ENCODE measurements around the gene LUC7L. TPM values are rescaled to one million over a fixed set of nuclear protein-coding genes. Genes with fewer than 3 reads are reported as not detected.

LUC7L gene
- total and polyA plus RNA-seq, 9 donors, result 56.6 to 112 (median 73.5) TPM

- TF ChIP-seq POLR2A (IDR thresholded peaks at IDR 0.05), result no peak
- TF ChIP-seq CTCF (IDR thresholded peaks at IDR 0.05), result no peak
- TF ChIP-seq EP300 (IDR thresholded peaks at IDR 0.05), result no peak
- no peak for DNase-seq
- H3K4me3 ChIP-seq, result peak within 1 kb of the TSS; percentile 2
- H3K36me3 ChIP-seq, result no peaks in the 10 kb centered on the region
- H3K9me3 ChIP-seq, result no peaks in the 10 kb centered on the region
- H3K27me3 ChIP-seq, result no peaks in the 10 kb centered on the region
- intact Hi-C loops (cut with DNase I), result no loop called here
- H3K27ac ChIP-seq, result no peak within 1 kb of the TSS
- WGBS, 3 donors, result 2 to 9% (median 7%) methylated on average over 7 to 56 of the region's 56 CpGs
- H3K4me1 ChIP-seq (ENCODE audit: insufficient read depth), result no peaks in the 10 kb centered on the region
These were observed 46.6 kb upstream of the LUC7L start, which contains the start of gene RGS11 for GRCh38 chr16:275786-276232. TSS of gene RGS11 (minus strand) at chr16:275944. CDS start at chr16:275911, 33 bp downstream.

- TF ChIP-seq CTCF (IDR thresholded peaks at IDR 0.05), result no peak
- TF ChIP-seq EP300 (IDR thresholded peaks at IDR 0.05), result no peak
- no peak for TF ChIP-seq POLR2A (IDR thresholded peaks at IDR 0.05)
- Histone ChIP-seq H3K36me3 (no peaks in the 10 kb centered on the region), H3K27ac (no peak overlapping the region), H3K27me3 (no peaks in the 10 kb centered on the region), H3K4me1 (ENCODE audit: insufficient read depth) (no peaks in the 10 kb centered on the region), H3K9me3 (no peaks in the 10 kb centered on the region), H3K4me3 (peak overlapping the region; percentile 2)
- 0 to 3% (median 2%) methylated on average over 7 to 58 of the region's 58 CpGs for WGBS, 3 donors
- no peak for DNase-seq
- intact Hi-C loops (cut with DNase I), result no loop called here
These were observed 45.9 kb upstream of the LUC7L start for GRCh38 chr16:275041-275641.

- no peak overlapping the region for H3K4me3 ChIP-seq
- DNase-seq, result no peak
- no peaks in the 10 kb centered on the region for H3K27me3 ChIP-seq
- 74 to 84% (median 82%) methylated on average over 17 to 30 of the region's 30 CpGs for WGBS, 3 donors
- no peak overlapping the region for H3K27ac ChIP-seq
- intact Hi-C loops (cut with DNase I), result loop anchor here in 1 of 4 donors (5.0 kb wide), 1 partner anchor 329 kb away; no protein-coding TSS in a partner anchor
- H3K4me1 ChIP-seq (ENCODE audit: insufficient read depth), result no peaks in the 10 kb centered on the region
- H3K36me3 ChIP-seq, result no peaks in the 10 kb centered on the region
- no peaks in the 10 kb centered on the region for H3K9me3 ChIP-seq
- no peak for TF ChIP-seq EP300 (IDR thresholded peaks at IDR 0.05)
- TF ChIP-seq POLR2A (IDR thresholded peaks at IDR 0.05), result no peak
These were observed 44.5 kb upstream of the LUC7L start for GRCh38 chr16:273547-274421.

GRCh38 chr16:272633-273546, 43.6 kb upstream of the LUC7L start:
- Histone ChIP-seq H3K4me3 (no peak overlapping the region), H3K27me3 (no peaks in the 10 kb centered on the region), H3K27ac (no peak overlapping the region), H3K36me3 (no peaks in the 10 kb centered on the region), H3K9me3 (no peaks in the 10 kb centered on the region), H3K4me1 (ENCODE audit: insufficient read depth) (no peaks in the 10 kb centered on the region)
- intact Hi-C loops (cut with DNase I), result loop anchor here in 1 of 4 donors (5.0 kb wide), 1 partner anchor 329 kb away; no protein-coding TSS in a partner anchor
- no peak for DNase-seq
- WGBS, 3 donors, result 63 to 68% (median 64%) methylated on average over 35 to 36 of the region's 36 CpGs
- TF ChIP-seq CTCF (IDR thresholded peaks at IDR 0.05), result no peak
- TF ChIP-seq EP300 (IDR thresholded peaks at IDR 0.05), result no peak
- TF ChIP-seq POLR2A (IDR thresholded peaks at IDR 0.05), result no peak

Measured in ovary (tissue), 9 donors.